Islet of Langerhans (tissue), 1 donor: ENCODE data around the gene CHRNA10.

Source experiments
- FAIRE-seq: peaks from one replicate; lab custom pipeline; 2011; peaks lifted over from hg19 to GRCh38; lab: Jason Lieb, UNC

CHRNA10 gene, protein sequence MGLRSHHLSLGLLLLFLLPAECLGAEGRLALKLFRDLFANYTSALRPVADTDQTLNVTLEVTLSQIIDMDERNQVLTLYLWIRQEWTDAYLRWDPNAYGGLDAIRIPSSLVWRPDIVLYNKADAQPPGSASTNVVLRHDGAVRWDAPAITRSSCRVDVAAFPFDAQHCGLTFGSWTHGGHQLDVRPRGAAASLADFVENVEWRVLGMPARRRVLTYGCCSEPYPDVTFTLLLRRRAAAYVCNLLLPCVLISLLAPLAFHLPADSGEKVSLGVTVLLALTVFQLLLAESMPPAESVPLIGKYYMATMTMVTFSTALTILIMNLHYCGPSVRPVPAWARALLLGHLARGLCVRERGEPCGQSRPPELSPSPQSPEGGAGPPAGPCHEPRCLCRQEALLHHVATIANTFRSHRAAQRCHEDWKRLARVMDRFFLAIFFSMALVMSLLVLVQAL

DNA sequence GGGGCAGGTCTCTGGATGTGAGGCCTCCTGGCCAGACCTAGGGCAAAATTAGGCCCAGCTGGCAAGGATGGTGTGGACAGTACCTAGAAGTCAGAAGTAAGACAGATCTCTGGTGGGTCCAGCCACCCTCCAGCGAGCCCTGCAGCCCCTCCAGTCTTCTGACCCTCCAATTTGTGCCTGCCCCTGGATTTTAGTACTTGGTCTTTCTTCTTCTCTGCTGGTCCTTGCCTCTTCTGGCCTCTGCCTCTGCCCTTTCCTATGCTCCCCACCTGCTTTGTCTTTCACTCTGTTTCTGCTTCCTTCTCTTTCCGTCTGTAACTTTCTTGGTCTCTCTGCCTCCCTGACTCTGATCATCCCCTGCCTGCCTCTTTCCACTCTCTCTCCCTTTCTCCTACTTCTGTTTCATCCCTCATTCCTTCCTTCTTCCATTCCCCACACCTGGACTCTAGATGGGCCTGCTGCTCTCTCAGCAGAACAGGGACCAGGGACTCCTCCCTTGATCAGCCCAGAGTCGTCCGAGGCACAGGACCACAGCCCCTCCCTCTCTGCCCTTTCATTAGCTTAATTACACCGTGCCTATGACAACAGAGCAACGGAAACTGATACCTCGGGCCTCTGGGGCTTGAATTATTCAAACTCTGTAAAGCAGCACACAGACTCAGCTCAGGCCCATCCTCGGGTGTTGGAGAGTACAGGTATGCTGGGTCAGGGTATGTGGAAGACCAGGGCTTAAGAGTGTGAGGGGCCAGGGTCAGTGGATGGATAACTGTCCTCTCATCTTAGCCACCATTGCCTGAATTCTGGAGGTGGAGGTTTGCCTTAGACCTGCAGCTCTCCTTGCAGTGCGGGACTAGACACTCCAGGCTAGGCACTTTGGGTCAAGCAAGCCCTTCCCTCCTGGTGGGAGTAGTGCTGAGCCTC lies at the start of gene CHRNA10:
Gene CHRNA10 (minus strand): TSS at position 51 of the 921 bp plus-strand sequence. CDS start 72 bp downstream, outside the sequence.
- no peak for FAIRE-seq

DNA sequence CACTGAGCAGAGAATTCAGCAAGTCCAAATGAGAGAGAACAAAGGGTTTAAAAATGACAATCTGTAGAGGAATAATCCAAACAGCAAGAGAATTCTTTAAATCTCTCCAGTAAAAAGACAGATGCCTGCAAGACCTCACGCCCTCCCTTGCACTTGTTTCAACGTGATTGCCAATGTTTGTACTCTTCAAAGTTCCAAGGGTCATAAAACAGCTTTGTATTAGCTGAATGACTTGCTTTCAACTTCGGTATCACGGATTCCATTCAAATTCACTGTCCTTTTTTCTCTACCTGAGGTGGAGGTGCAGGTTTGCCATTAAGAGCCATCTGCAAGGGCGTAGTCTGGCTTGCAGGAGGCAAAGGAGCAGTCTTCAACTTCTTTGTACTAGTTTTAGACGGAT lies 41.1 kb upstream of the CHRNA10 start:
- no peak for FAIRE-seq

DNA sequence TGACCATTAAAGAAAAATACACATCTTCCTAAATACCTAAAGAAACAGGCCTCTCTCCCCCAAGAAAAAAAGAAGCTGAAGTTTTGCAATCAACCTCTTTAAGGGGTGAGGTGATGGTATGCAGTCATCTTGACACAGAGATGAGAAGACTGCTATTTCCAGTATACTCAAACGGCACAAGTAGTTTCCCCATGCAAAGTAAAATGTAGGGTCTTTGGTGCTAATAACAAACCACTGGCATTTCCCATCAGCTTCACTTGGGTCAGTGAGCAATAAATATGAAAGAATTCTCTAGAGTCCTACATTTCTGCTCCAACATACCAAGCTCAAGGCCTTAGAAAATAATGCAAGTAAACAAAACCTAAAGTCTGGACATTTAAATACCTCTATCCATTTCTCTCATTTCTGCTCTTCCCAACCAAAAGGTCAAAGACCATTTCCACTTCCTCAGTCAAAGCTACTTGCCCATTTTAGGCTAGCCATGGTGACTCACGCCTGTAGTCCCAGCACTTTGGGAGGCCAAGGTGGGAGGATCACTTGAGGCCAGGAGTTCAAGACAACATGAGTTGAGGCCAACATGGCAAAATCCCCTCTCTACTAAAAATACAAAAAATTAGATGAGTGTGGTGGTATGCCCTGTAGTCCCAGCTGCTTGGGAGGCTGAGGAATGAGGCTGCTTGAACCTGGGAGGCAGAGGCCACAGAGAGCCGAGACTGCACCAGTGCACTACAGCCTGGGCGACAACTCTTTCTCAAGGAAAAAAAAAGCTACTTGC lies 39.5 kb upstream of the CHRNA10 start:
- no peak for FAIRE-seq

DNA sequence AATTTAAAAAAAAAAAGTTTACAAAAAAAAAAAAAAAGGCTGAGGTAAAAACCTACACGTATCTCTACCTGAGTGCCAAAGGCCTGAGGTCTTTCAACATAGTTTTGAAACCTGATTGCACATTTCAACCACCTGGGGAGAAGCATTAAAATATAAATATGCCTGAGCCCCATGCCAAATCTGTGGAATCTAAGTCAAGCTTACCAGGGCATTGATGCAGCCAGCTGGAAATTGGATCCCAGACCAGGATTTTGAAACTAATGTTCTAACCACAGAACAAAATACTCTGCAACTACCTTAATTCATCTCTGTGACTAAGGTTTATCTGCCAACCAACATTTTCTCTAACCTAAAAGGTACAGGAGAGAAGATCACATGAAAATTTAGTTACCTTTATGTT lies 38.8 kb upstream of the CHRNA10 start:
- no peak for FAIRE-seq

GRCh38 chr11:3707176-3707575 lies 36.0 kb upstream of the CHRNA10 start:
- FAIRE-seq = no peak

DNA sequence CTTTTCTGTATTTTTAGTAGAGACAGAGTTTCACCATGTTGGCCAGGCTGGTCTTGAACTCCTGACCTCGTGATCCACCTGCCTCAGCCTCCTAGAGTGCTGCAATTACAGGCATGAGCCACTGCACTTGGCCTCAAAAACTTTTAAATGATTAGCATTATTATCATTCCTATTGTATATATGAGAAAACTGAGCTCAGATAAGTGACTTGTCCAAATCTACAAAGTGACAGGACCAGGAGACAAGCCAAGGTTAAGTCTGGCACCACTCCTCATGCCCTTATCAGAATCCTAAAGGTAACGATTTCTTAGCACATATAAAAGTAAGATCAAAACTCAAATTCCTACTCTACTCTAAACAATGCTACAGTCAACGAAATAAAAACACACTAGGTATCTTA lies 32.2 kb upstream of the CHRNA10 start:
- FAIRE-seq = no peak

DNA sequence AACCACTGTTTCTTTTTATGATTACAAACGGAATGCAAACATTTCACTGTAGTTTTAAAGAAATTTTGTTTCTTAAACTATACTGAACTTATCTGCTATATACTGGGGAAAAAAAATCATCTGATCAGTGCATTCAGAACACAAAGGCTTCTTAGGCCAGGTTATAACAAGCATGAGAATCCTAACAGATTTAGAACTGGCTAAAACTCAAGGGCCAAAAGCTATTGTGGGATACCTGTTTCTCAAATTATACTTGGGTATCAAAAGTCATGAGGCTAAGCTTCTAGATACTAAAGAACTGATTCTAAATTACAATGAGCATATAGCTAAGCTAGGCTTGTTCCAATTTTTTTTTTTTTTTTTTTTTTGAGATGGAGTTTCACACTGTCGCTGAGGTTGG lies 29.7 kb upstream of the CHRNA10 start:
- FAIRE-seq = no peak

GRCh38 chr11:3700410-3700809 lies 29.2 kb upstream of the CHRNA10 start:
- no peak for FAIRE-seq

- no peak for FAIRE-seq
These were observed 15.6 kb upstream of the CHRNA10 start for GRCh38 chr11:3686751-3687150.

- FAIRE-seq = no peak
These were observed 14.7 kb upstream of the CHRNA10 start for GRCh38 chr11:3685923-3686322.

DNA sequence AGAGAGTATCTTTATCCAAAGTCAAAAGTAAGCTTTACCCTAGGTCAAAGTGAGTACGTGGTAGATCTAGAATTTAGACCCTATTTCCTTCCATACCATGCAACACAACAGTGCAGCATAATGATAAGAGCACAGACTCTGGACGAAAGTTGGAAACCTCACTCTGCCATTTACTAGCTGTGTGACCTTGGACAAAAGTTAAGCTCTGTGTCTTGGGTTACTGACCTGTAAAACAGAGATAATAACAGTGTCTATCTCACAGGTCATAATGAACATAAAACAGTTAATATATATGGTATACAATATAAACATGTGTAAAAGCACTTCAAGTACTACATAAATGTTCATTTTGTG lies 13.6 kb upstream of the CHRNA10 start:
- no peak for FAIRE-seq

- FAIRE-seq = no peak
These were observed 13.1 kb upstream of the CHRNA10 start for GRCh38 chr11:3684129-3684818.

DNA sequence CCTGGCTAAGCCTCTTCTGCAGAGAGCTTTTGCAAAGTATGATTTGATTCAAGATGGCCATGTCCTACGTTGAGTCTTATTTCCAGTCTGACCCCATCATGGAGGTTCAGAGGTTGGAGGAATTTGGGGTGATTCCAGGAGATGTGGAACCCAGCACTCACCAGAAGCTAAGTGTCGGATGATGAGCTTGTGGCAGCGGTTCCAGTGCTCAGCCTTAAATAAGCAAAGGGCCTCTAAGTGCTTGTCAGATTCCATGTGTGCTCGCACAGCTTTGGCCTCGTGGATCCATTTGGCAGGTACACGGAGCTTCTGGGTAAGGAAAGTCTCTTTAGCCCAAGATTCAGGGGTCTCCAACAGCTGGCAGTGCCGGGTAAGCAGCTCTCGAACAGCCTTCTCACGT lies 11.9 kb upstream of the CHRNA10 start:
- FAIRE-seq = no peak

GRCh38 chr11:3679077-3679476 lies 7.9 kb upstream of the CHRNA10 start:
- no peak for FAIRE-seq

GRCh38 chr11:3675971-3676370 lies 4.8 kb upstream of the CHRNA10 start:
- no peak for FAIRE-seq

DNA sequence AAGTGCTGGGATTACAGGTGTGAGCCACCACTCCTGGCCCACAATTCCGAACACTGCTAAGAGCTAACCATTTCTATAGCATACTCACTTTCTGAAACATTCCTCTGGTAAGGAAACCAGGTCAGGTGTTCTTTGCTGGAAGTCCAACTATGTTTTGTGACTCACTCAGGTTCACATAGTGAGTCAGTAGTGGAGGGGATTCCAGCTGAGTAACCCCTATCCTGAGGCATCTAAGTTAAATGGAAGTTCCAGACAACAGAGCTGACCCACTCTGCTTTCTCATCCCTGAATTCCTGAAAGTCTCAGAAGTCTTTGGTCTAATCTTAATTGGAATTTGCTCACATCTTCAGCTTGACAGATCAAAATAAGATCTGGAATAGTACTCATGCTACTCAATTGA lies 3.0 kb upstream of the CHRNA10 start:
- no peak for FAIRE-seq

DNA sequence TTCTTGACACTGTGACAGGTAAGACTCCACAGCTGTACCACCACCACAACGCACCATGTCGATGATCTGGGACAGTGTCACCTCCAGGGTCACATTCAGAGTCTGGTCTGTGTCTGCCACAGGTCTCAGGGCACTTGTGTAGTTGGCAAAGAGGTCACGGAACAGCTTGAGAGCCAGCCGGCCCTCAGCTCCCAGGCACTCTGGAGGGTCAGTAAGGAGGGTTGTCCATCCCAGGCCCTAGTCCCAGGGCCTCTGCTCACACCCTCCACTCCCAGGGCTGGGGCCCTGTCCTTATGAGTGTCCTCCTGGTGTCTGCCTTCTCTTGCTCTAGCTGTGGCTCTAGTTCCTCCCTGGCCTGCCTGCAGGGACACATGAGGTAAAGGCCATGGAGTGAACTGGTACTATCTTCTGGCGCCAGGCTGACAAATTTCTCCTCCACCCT lies 1.4 kb downstream of the CHRNA10 start:
- no peak for FAIRE-seq

DNA sequence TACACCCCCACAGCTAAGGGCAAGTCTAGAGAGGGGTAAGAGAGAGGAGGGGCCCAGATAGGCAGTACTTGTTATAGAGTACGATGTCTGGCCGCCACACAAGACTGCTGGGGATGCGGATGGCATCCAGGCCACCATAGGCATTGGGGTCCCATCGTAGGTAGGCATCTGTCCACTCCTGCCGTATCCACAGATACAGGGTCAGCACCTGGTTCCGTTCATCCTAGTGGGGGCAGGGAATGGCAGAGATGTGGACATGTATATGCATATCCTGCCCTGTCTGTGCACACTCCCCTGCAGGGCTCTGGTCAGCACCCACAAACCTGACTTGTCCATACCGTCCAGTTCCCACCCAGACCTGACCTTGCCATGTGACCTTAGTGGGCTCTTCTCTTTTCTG lies 2.1 kb downstream of the CHRNA10 start:
- FAIRE-seq = no peak

DNA sequence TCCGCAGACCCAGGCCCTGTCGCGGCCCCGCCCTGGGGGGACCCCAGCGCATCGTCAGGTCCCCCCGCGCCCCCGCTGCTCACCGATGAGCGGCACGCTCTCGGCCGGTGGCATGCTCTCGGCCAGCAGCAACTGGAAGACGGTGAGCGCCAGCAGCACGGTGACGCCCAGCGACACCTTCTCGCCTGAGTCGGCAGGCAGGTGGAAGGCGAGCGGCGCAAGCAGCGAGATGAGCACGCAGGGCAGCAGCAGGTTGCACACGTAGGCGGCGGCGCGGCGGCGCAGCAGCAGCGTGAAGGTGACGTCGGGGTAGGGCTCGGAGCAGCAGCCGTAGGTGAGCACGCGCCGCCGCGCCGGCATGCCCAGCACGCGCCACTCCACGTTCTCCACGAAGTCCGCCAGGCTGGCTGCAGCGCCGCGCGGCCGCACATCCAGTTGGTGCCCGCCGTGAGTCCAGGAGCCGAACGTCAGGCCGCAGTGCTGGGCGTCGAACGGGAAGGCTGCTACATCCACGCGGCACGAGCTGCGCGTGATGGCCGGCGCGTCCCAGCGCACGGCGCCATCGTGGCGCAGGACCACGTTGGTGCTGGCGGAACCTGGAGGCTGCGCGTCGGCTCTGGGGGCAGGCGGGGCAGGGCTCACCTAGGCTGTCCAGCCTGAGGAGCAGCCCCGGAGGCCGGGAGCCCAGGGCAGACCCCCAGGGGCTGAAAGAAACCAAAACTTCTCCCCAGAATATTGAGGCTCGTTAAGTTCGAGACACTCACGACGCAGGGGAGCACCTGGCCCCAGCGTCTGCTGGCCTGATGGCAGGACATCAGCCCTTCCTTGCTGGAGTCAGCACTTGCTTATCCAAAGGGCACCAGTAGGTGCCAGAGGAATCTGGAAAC lies 3.8 kb downstream of the CHRNA10 start:
- no peak for FAIRE-seq

DNA sequence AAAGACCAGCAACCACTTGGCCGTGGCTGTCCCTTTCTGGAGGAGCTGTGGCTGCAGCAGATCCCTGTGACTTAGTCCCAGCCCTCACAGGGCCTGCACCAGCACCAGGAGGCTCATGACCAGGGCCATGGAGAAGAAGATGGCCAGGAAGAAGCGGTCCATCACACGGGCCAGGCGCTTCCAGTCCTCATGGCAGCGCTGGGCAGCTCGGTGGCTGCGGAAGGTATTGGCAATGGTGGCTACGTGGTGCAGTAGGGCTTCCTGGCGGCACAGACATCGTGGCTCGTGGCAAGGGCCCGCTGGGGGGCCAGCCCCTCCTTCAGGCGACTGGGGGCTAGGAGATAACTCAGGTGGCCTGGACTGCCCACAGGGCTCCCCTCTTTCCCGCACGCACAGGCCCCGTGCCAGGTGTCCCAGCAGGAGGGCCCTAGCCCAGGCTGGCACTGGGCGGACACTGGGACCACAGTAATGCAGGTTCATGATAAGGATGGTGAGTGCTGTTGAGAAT lies 5.1 kb downstream of the CHRNA10 start:
- FAIRE-seq = no peak
